ENCODE measurements around the gene HHLA2. TPM values are rescaled to one million over a fixed set of nuclear protein-coding genes. Genes with fewer than 3 reads are reported as not detected.

HHLA2 gene
- total RNA-seq, 2 experiments from 2014 or later = 0.27 to 0.70 TPM

DNA sequence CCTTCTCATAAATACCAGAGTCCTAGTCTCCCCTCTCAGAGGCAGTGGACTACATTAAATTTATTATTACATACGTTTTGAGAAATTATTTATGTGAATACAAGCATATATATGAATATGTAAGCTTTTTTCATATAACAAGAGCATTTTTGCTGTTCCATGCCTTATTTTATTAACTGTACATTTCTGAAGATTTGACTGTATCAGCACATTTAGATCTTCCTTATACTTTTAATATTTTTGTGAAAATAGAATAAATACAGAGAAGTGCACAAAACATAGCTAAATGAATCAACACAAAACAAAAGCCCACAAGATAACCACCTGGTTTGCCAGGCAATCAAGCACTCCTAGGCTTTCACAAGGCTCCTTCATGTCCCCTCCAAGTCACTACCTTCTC, 27.8 kb downstream of the HHLA2 start:
- H3K4me3 Mint-ChIP-seq = no peak overlapping the region
- H3K9me3 Mint-ChIP-seq (ENCODE audit: low read depth) = peaks cover 11% of the 10 kb centered on the region
- intact Hi-C loops (cut with DNase I, micrococcal nuclease) = no loop called here
- H3K27ac Mint-ChIP-seq = no peak overlapping the region
- H3K4me1 Mint-ChIP-seq = peaks cover 24% of the 10 kb centered on the region
- ChIA-PET POLR2A (no interaction called here), CTCF (no interaction called here)
- ATAC-seq (no peak), DNase-seq (no peak)
- H3K36me3 Mint-ChIP-seq (ENCODE audit: low read depth) = peaks cover 7% of the 10 kb centered on the region
- peaks cover 10% of the 10 kb centered on the region for H3K27me3 Mint-ChIP-seq

DNA sequence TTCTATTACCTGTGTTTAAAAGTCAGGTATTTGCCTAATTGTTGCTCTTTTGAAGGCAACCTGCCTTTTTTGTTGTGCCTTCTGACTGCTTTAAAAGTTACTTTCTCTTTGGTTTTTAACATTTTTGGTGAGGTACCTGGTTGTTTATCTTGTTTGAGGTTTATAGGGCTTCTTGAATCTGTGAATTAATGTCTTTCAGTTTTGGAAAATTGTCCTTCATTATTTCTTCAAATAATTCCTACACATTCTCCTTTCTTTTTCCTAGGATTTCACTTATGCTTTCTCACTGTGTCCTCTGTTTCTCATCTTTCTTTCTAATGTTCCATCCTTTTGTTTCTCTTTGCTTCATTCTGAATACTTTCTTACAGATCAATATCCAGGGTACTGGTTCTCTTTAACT, 30.8 kb downstream of the HHLA2 start:
- Mint-ChIP-seq H3K36me3 (ENCODE audit: low read depth) (peaks cover 7% of the 10 kb centered on the region), H3K9me3 (ENCODE audit: low read depth) (peaks cover 11% of the 10 kb centered on the region), H3K27ac (no peak overlapping the region), H3K27me3 (peaks cover 10% of the 10 kb centered on the region), H3K4me1 (peaks cover 28% of the 10 kb centered on the region), H3K4me3 (no peak overlapping the region)
- DNase-seq = no peak
- intact Hi-C loops (cut with DNase I, micrococcal nuclease) = no loop called here
- ChIA-PET POLR2A (no interaction called here), CTCF (interaction anchor here (1.0 kb wide), 1 partner anchor 33 kb away, joined by 3 read pairs; no protein-coding TSS in a partner anchor)
- ATAC-seq = no peak

DNA sequence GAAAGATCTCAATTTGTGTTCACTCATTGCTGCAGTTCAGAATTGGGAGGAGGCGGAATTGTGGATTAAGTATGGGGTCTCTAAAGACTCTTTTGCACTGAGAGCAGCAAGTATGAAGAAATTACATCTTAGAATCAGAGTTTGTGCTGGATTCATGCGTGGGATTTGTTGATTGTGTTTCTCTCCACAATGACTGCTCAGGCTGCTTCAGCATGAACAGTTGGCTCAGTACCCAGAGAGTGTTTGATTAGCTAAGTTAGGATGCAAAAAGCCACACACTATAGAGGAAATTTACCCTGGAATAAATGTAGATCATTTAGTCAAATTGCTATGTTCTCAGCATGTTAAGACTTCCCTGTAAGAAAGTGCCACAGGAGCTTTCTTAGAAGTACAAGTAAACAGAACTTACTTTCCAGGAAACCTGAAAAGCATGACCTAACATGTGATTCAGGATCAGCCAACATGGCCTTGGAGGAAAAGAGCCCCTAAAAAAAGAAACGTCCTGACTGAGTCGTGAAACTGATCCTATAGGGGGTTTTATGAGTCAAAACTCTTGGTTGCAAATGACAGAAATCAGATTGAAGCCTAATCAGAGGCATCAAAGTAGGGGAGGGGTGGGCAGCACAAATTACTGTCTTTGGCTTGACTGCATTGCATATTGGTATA, 32.6 kb downstream of the HHLA2 start:
- intact Hi-C loops (cut with DNase I, micrococcal nuclease) = no loop called here
- H3K27ac Mint-ChIP-seq = no peak overlapping the region
- no peak overlapping the region for H3K4me3 Mint-ChIP-seq
- peaks cover 10% of the 10 kb centered on the region for H3K27me3 Mint-ChIP-seq
- ChIA-PET POLR2A (no interaction called here), CTCF (no interaction called here)
- peaks cover 11% of the 10 kb centered on the region for H3K9me3 Mint-ChIP-seq (ENCODE audit: low read depth)
- DNase-seq (no peak), ATAC-seq (peak; percentile 43)
- H3K36me3 Mint-ChIP-seq (ENCODE audit: low read depth) = peaks cover 7% of the 10 kb centered on the region
- peaks cover 25% of the 10 kb centered on the region for H3K4me1 Mint-ChIP-seq

GRCh38 chr3:108329508-108329907, 33.2 kb downstream of the HHLA2 start:
- DNase-seq (no peak), ATAC-seq (peak; percentile 7)
- Mint-ChIP-seq H3K36me3 (ENCODE audit: low read depth) (peaks cover 7% of the 10 kb centered on the region), H3K27ac (no peak overlapping the region), H3K4me3 (no peak overlapping the region), H3K9me3 (ENCODE audit: low read depth) (peaks cover 11% of the 10 kb centered on the region), H3K27me3 (peaks cover 10% of the 10 kb centered on the region), H3K4me1 (peaks cover 25% of the 10 kb centered on the region)
- ChIA-PET CTCF (no interaction called here), POLR2A (no interaction called here)
- intact Hi-C loops (cut with DNase I, micrococcal nuclease) = no loop called here

DNA sequence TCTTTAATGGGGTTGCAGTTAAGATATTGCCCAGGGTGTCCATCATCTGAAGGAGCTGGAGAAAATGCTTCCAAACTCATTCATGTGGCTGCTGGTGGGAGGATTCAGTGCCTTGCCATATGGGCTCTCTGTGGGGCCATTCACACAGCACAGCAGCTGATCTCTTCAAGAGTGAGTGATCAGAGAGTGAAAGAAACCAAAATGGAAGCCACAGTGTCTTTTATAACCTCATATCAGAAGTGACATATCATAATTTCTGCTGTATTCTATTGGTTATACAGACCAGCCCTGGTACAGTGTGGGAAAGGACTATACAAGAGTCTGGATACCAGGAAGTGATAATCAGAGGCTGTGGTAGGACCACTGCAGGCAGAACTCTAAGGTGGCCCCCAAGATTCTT, 33.6 kb downstream of the HHLA2 start:
- peak; percentile 79 for ATAC-seq
- DNase-seq = no peak
- POLR2A ChIA-PET = no interaction called here
- peaks cover 11% of the 10 kb centered on the region for H3K9me3 Mint-ChIP-seq (ENCODE audit: low read depth)
- H3K4me3 Mint-ChIP-seq = no peak overlapping the region
- CTCF ChIA-PET = no interaction called here
- no peak overlapping the region for H3K27ac Mint-ChIP-seq
- peaks cover 25% of the 10 kb centered on the region for H3K4me1 Mint-ChIP-seq
- H3K36me3 Mint-ChIP-seq (ENCODE audit: low read depth) = peaks cover 7% of the 10 kb centered on the region
- H3K27me3 Mint-ChIP-seq = peaks cover 10% of the 10 kb centered on the region
- intact Hi-C loops (cut with DNase I, micrococcal nuclease) = no loop called here

- intact Hi-C loops (cut with DNase I, micrococcal nuclease) = no loop called here
- Mint-ChIP-seq H3K27ac (no peak overlapping the region), H3K9me3 (ENCODE audit: low read depth) (peaks cover 5% of the 10 kb centered on the region), H3K4me1 (peaks cover 25% of the 10 kb centered on the region), H3K4me3 (no peak overlapping the region), H3K27me3 (peaks cover 4% of the 10 kb centered on the region), H3K36me3 (ENCODE audit: low read depth) (peaks cover 5% of the 10 kb centered on the region)
- DNase-seq (no peak), ATAC-seq (peak; percentile 10)
- ChIA-PET CTCF (interaction anchor here (1.7 kb wide), 1 partner anchor 13 kb away, joined by 4 read pairs; no protein-coding TSS in a partner anchor), POLR2A (no interaction called here)
These were observed 35.4 kb downstream of the HHLA2 start for GRCh38 chr3:108331792-108332191.

- Mint-ChIP-seq H3K4me1 (peaks cover 12% of the 10 kb centered on the region), H3K27ac (no peak overlapping the region), H3K4me3 (no peak overlapping the region), H3K9me3 (ENCODE audit: low read depth) (no peaks in the 10 kb centered on the region), H3K36me3 (ENCODE audit: low read depth) (no peaks in the 10 kb centered on the region), H3K27me3 (no peaks in the 10 kb centered on the region)
- ATAC-seq (no peak), DNase-seq (no peak)
- POLR2A ChIA-PET = no interaction called here
- intact Hi-C loops (cut with DNase I, micrococcal nuclease) = no loop called here
- CTCF ChIA-PET = interaction anchor here (0.6 to 1.0 kb wide), 2 partner anchors 15 to 41 kb away, joined by 3 read pairs; no protein-coding TSS in a partner anchor
These were observed 37.6 kb downstream of the HHLA2 start for GRCh38 chr3:108333961-108334360.

GRCh38 chr3:108334701-108335100, 38.4 kb downstream of the HHLA2 start:
- Mint-ChIP-seq H3K27ac (no peak overlapping the region), H3K36me3 (ENCODE audit: low read depth) (no peaks in the 10 kb centered on the region), H3K9me3 (ENCODE audit: low read depth) (no peaks in the 10 kb centered on the region), H3K27me3 (no peaks in the 10 kb centered on the region), H3K4me3 (no peak overlapping the region), H3K4me1 (peaks cover 6% of the 10 kb centered on the region)
- intact Hi-C loops (cut with DNase I, micrococcal nuclease) = no loop called here
- ChIA-PET POLR2A (no interaction called here), CTCF (interaction anchor here (0.8 to 1.5 kb wide), 2 partner anchors 143 to 1487 kb away, joined by 3 to 4 read pairs; no protein-coding TSS in a partner anchor)
- no peak for ATAC-seq
- DNase-seq = no peak

DNA sequence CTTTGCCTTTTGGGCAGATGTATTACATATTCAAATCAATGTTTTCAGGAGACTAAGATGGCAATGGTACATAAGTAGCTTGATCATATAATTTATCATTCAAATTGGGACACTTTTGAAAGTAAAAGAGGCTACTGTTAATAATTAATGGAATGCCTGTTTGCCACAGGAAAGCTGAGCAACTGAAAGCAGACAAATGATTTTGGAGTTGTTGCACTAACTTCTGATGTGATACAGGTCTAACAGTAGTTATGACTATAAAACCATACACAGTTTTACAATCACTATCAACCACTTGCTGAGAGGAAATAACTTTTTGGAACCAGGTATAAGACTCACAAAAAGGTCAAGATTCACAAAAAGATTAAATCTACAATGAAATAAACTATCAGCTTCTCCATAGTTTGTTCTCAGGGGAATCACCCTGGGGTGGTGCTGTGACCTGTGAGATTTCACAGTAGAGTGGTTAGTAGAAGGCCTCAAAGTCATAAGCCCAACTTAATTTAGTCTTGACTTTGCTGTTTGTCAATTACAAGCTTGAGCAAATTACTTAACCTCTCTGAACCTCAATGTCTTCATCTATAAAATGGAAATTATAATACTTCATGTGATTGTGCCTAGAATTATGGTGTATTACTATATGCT, 42.7 kb downstream of the HHLA2 start:
- ATAC-seq (no peak), DNase-seq (no peak)
- ChIA-PET CTCF (interaction anchor here (1.1 kb wide), 1 partner anchor 20 kb away, joined by 3 read pairs; no protein-coding TSS in a partner anchor), POLR2A (no interaction called here)
- no peak overlapping the region for H3K27ac Mint-ChIP-seq
- no peaks in the 10 kb centered on the region for H3K36me3 Mint-ChIP-seq (ENCODE audit: low read depth)
- H3K27me3 Mint-ChIP-seq = no peaks in the 10 kb centered on the region
- intact Hi-C loops (cut with DNase I, micrococcal nuclease) = no loop called here
- H3K4me1 Mint-ChIP-seq = peaks cover 17% of the 10 kb centered on the region
- no peak overlapping the region for H3K4me3 Mint-ChIP-seq
- no peaks in the 10 kb centered on the region for H3K9me3 Mint-ChIP-seq (ENCODE audit: low read depth)

- DNase-seq = no peak
- no peak overlapping the region for H3K27ac Mint-ChIP-seq
- no peaks in the 10 kb centered on the region for H3K9me3 Mint-ChIP-seq (ENCODE audit: low read depth)
- no peak for ATAC-seq
- CTCF ChIA-PET = interaction anchor here (1.0 to 1.2 kb wide), 3 partner anchors 12 to 102 kb away, joined by 3 read pairs; no protein-coding TSS in a partner anchor
- H3K36me3 Mint-ChIP-seq (ENCODE audit: low read depth) = no peaks in the 10 kb centered on the region
- no peaks in the 10 kb centered on the region for H3K27me3 Mint-ChIP-seq
- peaks cover 17% of the 10 kb centered on the region for H3K4me1 Mint-ChIP-seq
- POLR2A ChIA-PET = no interaction called here
- intact Hi-C loops (cut with DNase I, micrococcal nuclease) = loop anchor here (2.0 to 5.0 kb wide), 3 partner anchors 40 to 49 kb away; no protein-coding TSS in a partner anchor
- H3K4me3 Mint-ChIP-seq = no peak overlapping the region
These were observed 45.6 kb downstream of the HHLA2 start for GRCh38 chr3:108341911-108342310.

DNA sequence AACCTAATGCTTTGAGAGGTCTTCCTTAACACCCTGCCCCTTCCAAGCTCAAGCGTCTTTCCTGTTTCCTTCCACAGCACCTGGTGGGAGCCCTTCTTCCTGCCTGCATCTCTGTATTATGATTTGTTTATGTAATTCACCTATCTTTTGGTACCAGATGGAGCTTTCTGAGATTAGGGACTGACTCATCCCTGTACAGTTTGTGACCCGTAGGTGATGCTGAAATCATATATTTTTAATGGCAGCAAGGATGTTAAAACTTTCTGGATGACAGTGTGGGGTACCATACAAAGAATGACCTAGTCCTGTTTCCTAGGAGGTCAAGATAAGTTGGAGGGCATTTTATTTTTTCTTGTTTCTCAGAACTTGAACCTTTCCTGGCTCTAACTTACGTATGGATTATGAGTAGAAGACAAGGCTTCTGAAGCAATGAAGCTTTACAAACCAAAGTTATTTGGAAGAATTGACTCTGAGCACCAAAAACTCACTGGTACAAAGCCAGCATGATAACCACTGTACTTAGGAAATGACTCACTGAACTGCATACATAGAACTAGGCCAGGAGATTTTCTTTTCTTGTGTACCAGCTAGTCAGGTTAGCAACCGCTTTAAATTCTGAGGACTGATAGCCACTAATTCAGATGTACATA, 46.6 kb downstream of the HHLA2 start:
- Mint-ChIP-seq H3K36me3 (ENCODE audit: low read depth) (no peaks in the 10 kb centered on the region), H3K4me3 (no peak overlapping the region), H3K4me1 (peaks cover 17% of the 10 kb centered on the region), H3K9me3 (ENCODE audit: low read depth) (no peaks in the 10 kb centered on the region), H3K27ac (peak overlapping the region; percentile 5), H3K27me3 (peaks cover 5% of the 10 kb centered on the region)
- intact Hi-C loops (cut with DNase I, micrococcal nuclease) = loop anchor here (2.0 to 5.0 kb wide), 3 partner anchors 41 to 50 kb away; no protein-coding TSS in a partner anchor
- CTCF ChIA-PET = interaction anchor here (0.5 to 1.4 kb wide), 9 partner anchors 10 to 520 kb away, joined by 3 to 5 read pairs (median 3); no protein-coding TSS in a partner anchor
- peak; percentile 92 for ATAC-seq
- POLR2A ChIA-PET = no interaction called here
- DNase-seq = no peak
